HepG2 (cell line): ENCODE results near the gene ABCA13. TPM values are rescaled to one million over a fixed set of nuclear protein-coding genes. Genes with fewer than 3 reads are reported as not detected.

ENCODE experiments used
- ATAC-seq: fragments of 200-7000 bp; cut with Tn5 transposase; 3 replicates; pipeline ENCODE4 v1.9.1; 2020; ENCODE audit warnings: mild to moderate bottlenecking, moderate library complexity
- BruUV-seq: library from RNA; stranded (reverse); fragments of 400-500 nt; replicated peaks from 2 replicates; lab custom pipeline; 2021; lab: Mats Ljungman, UMichigan
- CTCF ChIA-PET: fragments of 300-600 bp; formaldehyde crosslinking; extraction: SDS; loops from one replicate; lab custom pipeline; 2021; ENCODE audit warnings: low total read pairs, inconsistent platforms, low intra/inter-chr PET ratio; lab: Yijun Ruan, JAX
- POLR2A ChIA-PET: fragments of 350-600 bp; sonication (Branson Sonifier 250); formaldehyde crosslinking; loops from one replicate; lab custom pipeline; 2020; ENCODE audit warnings: antibody characterized with exemption, inconsistent platforms; lab: Yijun Ruan, JAX
- DNase-seq: peaks from one replicate; pipeline ENCODE4 v3.0.0-alpha.2; 2015; ENCODE audit warnings: low spot score
- FAIRE-seq: peaks from 3 replicates; lab custom pipeline; 2011; peaks lifted over from hg19 to GRCh38; lab: Jason Lieb, UNC
- H2AFZ ChIP-seq: one replicate; pipeline ENCODE4 v1.6.1; 2011; ENCODE audit warnings: low read length, inconsistent platforms
- H3K27ac ChIP-seq: fragments of 300-600 bp; 3 replicates; pipeline ENCODE4 v1.8.0; 2011; ENCODE audit warnings: mixed run types, mild to moderate bottlenecking, mixed read lengths, low read length, inconsistent platforms; ENCODE audit not compliant: insufficient read depth; ENCODE audit errors: extremely low read length
- H3K27me3 ChIP-seq, 2 experiments: fragments of 200-600 bp in 1 of 2; 2 replicates in 1 of 2; 3 replicates in 1 of 2; pipeline versions ENCODE4 v1.6.0 to v1.8.0; 2011; ENCODE audit warnings: low read length in 2 of 2, mild to moderate bottlenecking in 2 of 2, moderate library complexity in 2 of 2, inconsistent platforms in 1 of 2; ENCODE audit not compliant: insufficient read depth in 2 of 2, control insufficient read depth in 1 of 2
- H3K36me3 ChIP-seq, 2 experiments: fragments of 200-600 bp in 1 of 2; replicated peaks in 1 of 2; 2 replicates in 1 of 2; 3 replicates in 1 of 2; pipeline versions ENCODE4 v1.5.1 to v1.8.0; 2011; ENCODE audit warnings: low read length in 2 of 2, inconsistent platforms in 1 of 2; ENCODE audit not compliant: insufficient read depth in 2 of 2, control insufficient read depth in 1 of 2
- H3K4me1 ChIP-seq: 2 replicates; pipeline ENCODE4 v1.5.1; 2012; ENCODE audit warnings: low read length, inconsistent platforms; ENCODE audit not compliant: insufficient read depth
- H3K4me2 ChIP-seq: 2 replicates; pipeline ENCODE4 v1.6.0; 2011; ENCODE audit warnings: low read depth, low read length, inconsistent platforms
- H3K4me3 ChIP-seq, 3 experiments: fragments of 200-600 bp in 1 of 3; sonication (generic), shearing (Covaris generic) in 1 of 3; replicated peaks in 1 of 3; 2 replicates each; pipeline ENCODE4 v1.5.1; 2011 to 2016; ENCODE audit warnings: low read length in 3 of 3, inconsistent platforms in 2 of 3, low read depth in 2 of 3, mild to moderate bottlenecking in 2 of 3, control low read depth in 1 of 3, mixed read lengths in 1 of 3; ENCODE audit not compliant: insufficient read depth in 1 of 3
- H3K79me2 ChIP-seq: one replicate; pipeline ENCODE4 v1.6.1; 2011; ENCODE audit warnings: low read length, inconsistent platforms; ENCODE audit not compliant: insufficient read depth
- H3K9ac ChIP-seq: 2 replicates; pipeline ENCODE4 v1.6.0; 2011; ENCODE audit warnings: mild to moderate bottlenecking, low read depth, low read length, inconsistent platforms; ENCODE audit not compliant: insufficient read depth
- H3K9me3 ChIP-seq: 2 replicates; pipeline ENCODE4 v1.5.1; 2012; ENCODE audit warnings: mild to moderate bottlenecking, low read length
- H4K20me1 ChIP-seq: 2 replicates; pipeline ENCODE4 v1.6.0; 2011; ENCODE audit warnings: inconsistent platforms, mild to moderate bottlenecking, low read length, moderate library complexity; ENCODE audit not compliant: insufficient read depth
- CEBPG ChIP-seq: IDR thresholded peaks from 2 replicates; pipeline ENCODE4 v1.6.1; 2016
- FOXM1 ChIP-seq: sonication (generic); formaldehyde crosslinking; IDR thresholded peaks from 2 replicates; pipeline ENCODE4 v1.5.0; 2020; ENCODE audit warnings: missing genetic modification reagents
- GABPB1 ChIP-seq: IDR thresholded peaks from 2 replicates; pipeline ENCODE4 v1.6.1; 2016; ENCODE audit warnings: mild to moderate bottlenecking, missing genetic modification reagents, moderate library complexity, missing compliant biosample characterization
- HCFC1 ChIP-seq: fragments of 150-350 bp; IDR thresholded peaks from 2 replicates; pipeline ENCODE4 v1.6.1; 2014; ENCODE audit warnings: low read depth, low read length
- KLF6 ChIP-seq: IDR thresholded peaks from 2 replicates; pipeline ENCODE4 v1.8.0; 2016; ENCODE audit warnings: missing biosample characterization, missing genetic modification reagents
- ZFP1 ChIP-seq: IDR thresholded peaks from 2 replicates; pipeline ENCODE4 v1.6.1; 2016
- ZNF282 ChIP-seq: fragments of 450-650 bp; IDR thresholded peaks from 2 replicates; pipeline ENCODE4 v1.6.1; 2018; ENCODE audit not compliant: partially characterized antibody
- ZNF468 ChIP-seq: sonication (generic); formaldehyde crosslinking; IDR thresholded peaks from 2 replicates; pipeline ENCODE4 v1.8.0; 2022; ENCODE audit warnings: mild to moderate bottlenecking, moderate library complexity, missing genetic modification reagents
- ZNF713 ChIP-seq: sonication (generic); formaldehyde crosslinking; IDR thresholded peaks from 2 replicates; pipeline ENCODE4 v1.4.0; 2020; ENCODE audit warnings: mild to moderate bottlenecking, missing genetic modification reagents
- WGBS: methylation state at CpG from one replicate; pipeline ENCODE4 v1.1.6; 2017; ENCODE audit warnings: low lambda C conversion rate; 5-methylcytosine and 5-hydroxymethylcytosine counted together
- in situ Hi-C: cut with HindIII; loops from 2 replicates; pipeline ENCODE4 v1.10.0; 2017; ENCODE audit warnings: low pct_unique_long_range_greater_than_20kb; ENCODE audit not compliant: extremely low pct_ligation_motif_present
- intact Hi-C: fragments of 100-400 bp; cut with micrococcal nuclease; formaldehyde crosslinking; loops from one replicate; pipeline ENCODE4 v1.10.0; 2022; ENCODE audit not compliant: unreplicated experiment
- polyA plus RNA-seq, 8 experiments: library from polyadenylated mRNA; depleted of rRNA in 3 of 8; stranded (reverse) in 7 of 8; unstranded in 1 of 8; fragments of >200 nt; fragmentation: Illumina TruSeq in 4 of 8; extraction: Trizol in 4 of 8; gene quantifications; 2 replicates each; pipeline versions ENCODE4 v1.2.1 to v1.2.3, GENCODE V29; 2011 to 2016; ENCODE audit warnings: low read depth in 4 of 8, missing spikeins in 1 of 8, mixed read lengths in 1 of 8; ENCODE audit not compliant: insufficient read depth in 1 of 8
- total RNA-seq, 5 experiments: library from RNA; depleted of rRNA; stranded (reverse); fragments of >200 nt; fragmentation: Illumina TruSeq; extraction: Trizol; gene quantifications; 2 replicates each; pipeline ENCODE4 v1.2.3, GENCODE V29; 2016; ENCODE audit warnings: low read depth in 1 of 5
- TF ChIP-seq, protein P1 (sequence below): sonication (generic); formaldehyde crosslinking; IDR thresholded peaks from 2 replicates; pipeline ENCODE4 v1.4.0; 2020; ENCODE audit warnings: missing genetic modification reagents
- TF ChIP-seq, protein P2 (sequence below): sonication (generic); formaldehyde crosslinking; IDR thresholded peaks from 2 replicates; pipeline ENCODE4 v1.5.0; 2020; ENCODE audit warnings: mild to moderate bottlenecking, missing genetic modification reagents
- TF ChIP-seq, protein P3 (sequence below): sonication (generic); formaldehyde crosslinking; IDR thresholded peaks from 2 replicates; pipeline ENCODE4 v1.4.0; 2020; ENCODE audit warnings: missing genetic modification reagents, borderline replicate concordance

ABCA13 gene
- total and polyA plus RNA-seq, 2 of the 13 experiments (the other 11 are each of a cell fraction or from before 2014, with no cell fraction given), result 0.03 TPM; not detected in 1

DNA sequence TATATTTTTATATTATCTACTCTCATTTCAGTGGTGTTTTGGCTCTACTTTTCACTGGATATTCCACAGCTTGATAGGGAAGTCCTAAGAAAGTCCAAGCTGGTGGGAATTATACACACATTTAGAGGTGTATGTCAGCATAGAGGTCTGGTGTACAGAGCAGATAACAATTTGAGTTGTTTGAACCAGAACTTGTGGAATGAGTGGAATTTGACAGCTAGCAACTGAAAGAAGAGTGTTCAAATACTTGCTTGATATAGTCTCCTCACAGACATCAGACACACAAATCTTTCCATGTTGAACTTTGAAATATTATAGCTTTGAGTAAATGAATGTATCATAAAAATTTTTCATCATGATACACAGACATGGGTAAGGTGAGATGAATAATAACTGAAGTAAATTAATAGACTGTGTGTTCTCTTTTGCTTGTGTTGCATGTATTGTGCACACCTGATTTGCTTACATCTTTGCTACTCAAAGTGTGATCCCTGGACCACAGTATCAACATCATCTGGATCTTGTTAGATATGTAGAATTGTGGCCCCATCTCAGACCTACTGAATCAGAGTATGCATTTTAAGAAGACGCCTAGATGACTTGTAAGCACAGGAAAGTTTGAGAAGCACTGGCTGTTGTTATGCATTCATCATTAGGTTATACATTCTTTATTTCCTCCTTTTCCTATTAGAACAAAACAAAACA is 91.5 kb downstream of the ABCA13 start:
- no peaks in the 10 kb centered on the region for H4K20me1 ChIP-seq
- ATAC-seq (no peak), FAIRE-seq (no peak), DNase-seq (no peak)
- H3K27me3 ChIP-seq, result no peaks in the 10 kb centered on the region
- in situ Hi-C loops (no loop called here), intact Hi-C loops (no loop called here)
- no peak overlapping the region for H2AFZ ChIP-seq
- TF ChIP-seq, protein P1, sequence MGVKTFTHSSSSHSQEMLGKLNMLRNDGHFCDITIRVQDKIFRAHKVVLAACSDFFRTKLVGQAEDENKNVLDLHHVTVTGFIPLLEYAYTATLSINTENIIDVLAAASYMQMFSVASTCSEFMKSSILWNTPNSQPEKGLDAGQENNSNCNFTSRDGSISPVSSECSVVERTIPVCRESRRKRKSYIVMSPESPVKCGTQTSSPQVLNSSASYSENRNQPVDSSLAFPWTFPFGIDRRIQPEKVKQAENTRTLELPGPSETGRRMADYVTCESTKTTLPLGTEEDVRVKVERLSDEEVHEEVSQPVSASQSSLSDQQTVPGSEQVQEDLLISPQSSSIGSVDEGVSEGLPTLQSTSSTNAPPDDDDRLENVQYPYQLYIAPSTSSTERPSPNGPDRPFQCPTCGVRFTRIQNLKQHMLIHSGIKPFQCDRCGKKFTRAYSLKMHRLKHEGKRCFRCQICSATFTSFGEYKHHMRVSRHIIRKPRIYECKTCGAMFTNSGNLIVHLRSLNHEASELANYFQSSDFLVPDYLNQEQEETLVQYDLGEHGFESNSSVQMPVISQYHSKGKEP, result no peak
- no peak for TF ChIP-seq FOXM1
- no peak for TF ChIP-seq KLF6 (CRISPR knock-in tag)
- TF ChIP-seq ZNF282, result no peak
- TF ChIP-seq, protein P2, sequence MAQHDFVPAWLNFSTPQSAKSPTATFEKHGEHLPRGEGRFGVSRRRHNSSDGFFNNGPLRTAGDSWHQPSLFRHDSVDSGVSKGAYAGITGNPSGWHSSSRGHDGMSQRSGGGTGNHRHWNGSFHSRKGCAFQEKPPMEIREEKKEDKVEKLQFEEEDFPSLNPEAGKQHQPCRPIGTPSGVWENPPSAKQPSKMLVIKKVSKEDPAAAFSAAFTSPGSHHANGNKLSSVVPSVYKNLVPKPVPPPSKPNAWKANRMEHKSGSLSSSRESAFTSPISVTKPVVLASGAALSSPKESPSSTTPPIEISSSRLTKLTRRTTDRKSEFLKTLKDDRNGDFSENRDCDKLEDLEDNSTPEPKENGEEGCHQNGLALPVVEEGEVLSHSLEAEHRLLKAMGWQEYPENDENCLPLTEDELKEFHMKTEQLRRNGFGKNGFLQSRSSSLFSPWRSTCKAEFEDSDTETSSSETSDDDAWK, result no peak
- H3K4me2 ChIP-seq, result no peak overlapping the region
- H3K9me3 ChIP-seq, result no peaks in the 10 kb centered on the region
- BruUV-seq, result no TSS peak
- 0% methylated on average over 1 of the region's 1 CpG for WGBS
- no peaks in the 10 kb centered on the region for H3K79me2 ChIP-seq
- ChIA-PET POLR2A (no interaction called here), CTCF (no interaction called here)
- H3K9ac ChIP-seq, result no peak overlapping the region
- H3K4me3 ChIP-seq, result no peak overlapping the region
- H3K27ac ChIP-seq, result no peak overlapping the region
- H3K36me3 ChIP-seq, result no peaks in the 10 kb centered on the region
- no peaks in the 10 kb centered on the region for H3K4me1 ChIP-seq

DNA sequence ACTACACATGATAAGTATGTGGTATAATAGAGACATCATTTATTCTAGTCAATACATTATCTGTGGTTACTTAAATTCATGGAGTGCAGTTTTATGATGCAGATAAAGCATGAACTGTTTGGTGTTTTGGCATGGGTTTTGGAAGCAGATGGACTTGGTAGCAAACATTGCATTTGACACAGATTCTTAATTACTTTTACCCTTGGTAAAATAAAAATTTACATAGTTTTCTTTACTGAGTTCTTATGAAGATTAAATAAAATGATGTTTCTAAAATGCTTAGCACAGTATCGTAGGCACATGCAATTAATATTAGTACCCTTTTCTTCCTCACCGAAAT is 92.0 kb downstream of the ABCA13 start:
- DNase-seq, result no peak
- H3K79me2 ChIP-seq, result no peaks in the 10 kb centered on the region
- H3K9ac ChIP-seq, result no peak overlapping the region
- no peak overlapping the region for H3K27ac ChIP-seq
- no TSS peak for BruUV-seq
- no peaks in the 10 kb centered on the region for H3K9me3 ChIP-seq
- no peak for FAIRE-seq
- ChIA-PET POLR2A (no interaction called here), CTCF (no interaction called here)
- no peak overlapping the region for H3K4me2 ChIP-seq
- in situ Hi-C loops, result no loop called here
- no peak overlapping the region for H2AFZ ChIP-seq
- H3K36me3 ChIP-seq, result no peaks in the 10 kb centered on the region
- WGBS, result 3% methylated on average over 2 of the region's 2 CpGs
- H3K27me3 ChIP-seq, result no peaks in the 10 kb centered on the region
- intact Hi-C loops, result no loop called here
- H3K4me1 ChIP-seq, result no peaks in the 10 kb centered on the region
- ATAC-seq, result no peak
- no peaks in the 10 kb centered on the region for H4K20me1 ChIP-seq
- H3K4me3 ChIP-seq, result no peak overlapping the region
- TF ChIP-seq ZFP1 (CRISPR knock-in tag), result no peak
- no peak for TF ChIP-seq ZNF468 (CRISPR knock-in tag)
- no peak for TF ChIP-seq CEBPG (CRISPR knock-in tag)
- no peak for TF ChIP-seq HCFC1
- TF ChIP-seq GABPB1 (CRISPR knock-in tag), result no peak
- TF ChIP-seq, protein P3, sequence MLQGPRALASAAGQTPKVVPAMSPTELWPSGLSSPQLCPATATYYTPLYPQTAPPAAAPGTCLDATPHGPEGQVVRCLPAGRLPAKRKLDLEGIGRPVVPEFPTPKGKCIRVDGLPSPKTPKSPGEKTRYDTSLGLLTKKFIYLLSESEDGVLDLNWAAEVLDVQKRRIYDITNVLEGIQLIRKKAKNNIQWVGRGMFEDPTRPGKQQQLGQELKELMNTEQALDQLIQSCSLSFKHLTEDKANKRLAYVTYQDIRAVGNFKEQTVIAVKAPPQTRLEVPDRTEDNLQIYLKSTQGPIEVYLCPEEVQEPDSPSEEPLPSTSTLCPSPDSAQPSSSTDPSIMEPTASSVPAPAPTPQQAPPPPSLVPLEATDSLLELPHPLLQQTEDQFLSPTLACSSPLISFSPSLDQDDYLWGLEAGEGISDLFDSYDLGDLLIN (CRISPR knock-in tag), result no peak
- no peak for TF ChIP-seq ZNF713 (CRISPR knock-in tag)
